HG03575 (cell line): ENCODE data around the gene CYB5A.

ENCODE experiments used
- ATAC-seq: cut with Tn5 transposase; IDR thresholded peaks from one replicate; pipeline ENCODE4 v1.9.1; 2021; ENCODE audit not compliant: unreplicated experiment, insufficient number of reproducible peaks, low FRiP score; ENCODE audit errors: extremely low read depth

The CYB5A gene

GRCh38 chr18:74256190-74256589 lies 35.6 kb downstream of the CYB5A start:
- no peak for ATAC-seq

- no peak for ATAC-seq
Observed at GRCh38 chr18:74255131-74255616, 36.6 kb downstream of the CYB5A start.

- ATAC-seq, result no peak
Observed at GRCh38 chr18:74252039-74252395, 39.7 kb downstream of the CYB5A start.

- ATAC-seq, result no peak
Observed at GRCh38 chr18:74251297-74252038, 40.3 kb downstream of the CYB5A start.

- ATAC-seq, result no peak
Observed at GRCh38 chr18:74250131-74250530, 41.6 kb downstream of the CYB5A start.

GRCh38 chr18:74249181-74249968 lies 42.4 kb downstream of the CYB5A start:
- no peak for ATAC-seq

GRCh38 chr18:74248595-74248994 lies 43.2 kb downstream of the CYB5A start:
- no peak for ATAC-seq

GRCh38 chr18:74248189-74248588 lies 43.6 kb downstream of the CYB5A start:
- no peak for ATAC-seq

- no peak for ATAC-seq
Observed at GRCh38 chr18:74244554-74244953, 47.2 kb downstream of the CYB5A start.

- ATAC-seq, result no peak
Observed at GRCh38 chr18:74243127-74243526, 48.6 kb downstream of the CYB5A start.

- ATAC-seq, result no peak
Observed at GRCh38 chr18:74242438-74243096, 49.2 kb downstream of the CYB5A start.

GRCh38 chr18:74241970-74242369 lies 49.8 kb downstream of the CYB5A start:
- ATAC-seq, result no peak

- ATAC-seq, result no peak
Observed at GRCh38 chr18:74241426-74241825, 50.3 kb downstream of the CYB5A start.

GRCh38 chr18:74239567-74239966 lies 52.2 kb downstream of the CYB5A start:
- no peak for ATAC-seq

- ATAC-seq, result no peak
Observed at GRCh38 chr18:74234326-74235171, 57.2 kb downstream of the CYB5A start.

GRCh38 chr18:74233933-74234325 lies 57.8 kb downstream of the CYB5A start:
- no peak for ATAC-seq

- ATAC-seq, result no peak
Observed at GRCh38 chr18:74230922-74231714, 60.6 kb downstream of the CYB5A start.

- no peak for ATAC-seq
Observed at GRCh38 chr18:74229891-74230290, 61.9 kb downstream of the CYB5A start.
